Measurements from ENCODE around the gene EFCAB13.
"Not testable (repeated sequence)": the region's sequence is repeated elsewhere in the genome, so short reads cannot be mapped to it uniquely, and the experiment has no call there.

DNA sequence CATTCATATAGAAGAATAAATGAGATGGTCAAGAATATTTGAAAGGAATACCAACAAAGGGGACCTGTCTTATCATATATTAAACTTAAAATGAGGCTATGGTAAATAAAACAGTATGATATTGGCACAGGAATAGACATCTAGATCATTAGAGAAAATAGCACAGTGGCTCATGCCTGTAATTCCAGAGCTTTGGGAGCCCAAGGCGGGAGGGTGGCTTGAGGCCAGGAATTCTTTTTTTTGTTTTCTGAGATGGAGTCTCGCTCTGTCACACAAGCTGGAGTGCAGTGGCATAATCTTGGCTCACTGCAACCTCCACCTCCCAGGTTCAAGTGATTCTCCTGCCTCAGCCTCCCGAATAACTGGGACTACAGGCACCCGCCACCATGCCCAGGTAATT, 143.2 kb downstream of the EFCAB13 start:
- not testable (repeated sequence) for TF ChIP-seq BCL11A (tag by site-specific recombination; IDR thresholded peaks at IDR 0.05; ENCODE audit: low read depth); ZNF664 (tag by site-specific recombination; IDR thresholded peaks at IDR 0.05); ZNF76 (tag by site-specific recombination; IDR thresholded peaks at IDR 0.05; ENCODE audit: borderline replicate concordance, low read depth); TCF7L2 (IDR thresholded peaks at IDR 0.05; ENCODE audit: borderline replicate concordance, low read depth, low read length); YY1 (tag by site-specific recombination; IDR thresholded peaks at IDR 0.05); MZF1 (tag by site-specific recombination; IDR thresholded peaks at IDR 0.05; ENCODE audit: borderline replicate concordance)
- TF ChIP-seq, protein P1, sequence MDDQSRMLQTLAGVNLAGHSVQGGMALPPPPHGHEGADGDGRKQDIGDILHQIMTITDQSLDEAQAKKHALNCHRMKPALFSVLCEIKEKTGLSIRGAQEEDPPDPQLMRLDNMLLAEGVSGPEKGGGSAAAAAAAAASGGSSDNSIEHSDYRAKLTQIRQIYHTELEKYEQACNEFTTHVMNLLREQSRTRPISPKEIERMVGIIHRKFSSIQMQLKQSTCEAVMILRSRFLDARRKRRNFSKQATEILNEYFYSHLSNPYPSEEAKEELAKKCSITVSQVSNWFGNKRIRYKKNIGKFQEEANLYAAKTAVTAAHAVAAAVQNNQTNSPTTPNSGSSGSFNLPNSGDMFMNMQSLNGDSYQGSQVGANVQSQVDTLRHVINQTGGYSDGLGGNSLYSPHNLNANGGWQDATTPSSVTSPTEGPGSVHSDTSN (CRISPR knock-in tag; IDR thresholded peaks at IDR 0.05), result not testable (repeated sequence)
- TF ChIP-seq, protein P2, sequence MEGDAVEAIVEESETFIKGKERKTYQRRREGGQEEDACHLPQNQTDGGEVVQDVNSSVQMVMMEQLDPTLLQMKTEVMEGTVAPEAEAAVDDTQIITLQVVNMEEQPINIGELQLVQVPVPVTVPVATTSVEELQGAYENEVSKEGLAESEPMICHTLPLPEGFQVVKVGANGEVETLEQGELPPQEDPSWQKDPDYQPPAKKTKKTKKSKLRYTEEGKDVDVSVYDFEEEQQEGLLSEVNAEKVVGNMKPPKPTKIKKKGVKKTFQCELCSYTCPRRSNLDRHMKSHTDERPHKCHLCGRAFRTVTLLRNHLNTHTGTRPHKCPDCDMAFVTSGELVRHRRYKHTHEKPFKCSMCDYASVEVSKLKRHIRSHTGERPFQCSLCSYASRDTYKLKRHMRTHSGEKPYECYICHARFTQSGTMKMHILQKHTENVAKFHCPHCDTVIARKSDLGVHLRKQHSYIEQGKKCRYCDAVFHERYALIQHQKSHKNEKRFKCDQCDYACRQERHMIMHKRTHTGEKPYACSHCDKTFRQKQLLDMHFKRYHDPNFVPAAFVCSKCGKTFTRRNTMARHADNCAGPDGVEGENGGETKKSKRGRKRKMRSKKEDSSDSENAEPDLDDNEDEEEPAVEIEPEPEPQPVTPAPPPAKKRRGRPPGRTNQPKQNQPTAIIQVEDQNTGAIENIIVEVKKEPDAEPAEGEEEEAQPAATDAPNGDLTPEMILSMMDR (tag by site-specific recombination; IDR thresholded peaks at IDR 0.05), result not testable (repeated sequence)
- TF ChIP-seq, protein P3, sequence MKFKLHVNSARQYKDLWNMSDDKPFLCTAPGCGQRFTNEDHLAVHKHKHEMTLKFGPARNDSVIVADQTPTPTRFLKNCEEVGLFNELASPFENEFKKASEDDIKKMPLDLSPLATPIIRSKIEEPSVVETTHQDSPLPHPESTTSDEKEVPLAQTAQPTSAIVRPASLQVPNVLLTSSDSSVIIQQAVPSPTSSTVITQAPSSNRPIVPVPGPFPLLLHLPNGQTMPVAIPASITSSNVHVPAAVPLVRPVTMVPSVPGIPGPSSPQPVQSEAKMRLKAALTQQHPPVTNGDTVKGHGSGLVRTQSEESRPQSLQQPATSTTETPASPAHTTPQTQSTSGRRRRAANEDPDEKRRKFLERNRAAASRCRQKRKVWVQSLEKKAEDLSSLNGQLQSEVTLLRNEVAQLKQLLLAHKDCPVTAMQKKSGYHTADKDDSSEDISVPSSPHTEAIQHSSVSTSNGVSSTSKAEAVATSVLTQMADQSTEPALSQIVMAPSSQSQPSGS (tag by site-specific recombination; IDR thresholded peaks at IDR 0.05; ENCODE audit: low read depth), result not testable (repeated sequence)

Data from HEK293 (cell line).